GM18951 (cell line): Measurements from ENCODE around the gene DOCK1.

ENCODE experiments used
- POLR2A ChIP-seq: IDR thresholded peaks from 4 replicates; pipeline ENCODE4 v1.6.1; 2011; ENCODE audit warnings: mild to moderate bottlenecking; ENCODE audit not compliant: insufficient read length, insufficient read depth; ENCODE audit errors: extremely low read depth
- in situ Hi-C: fragments of 300-500 bp; cut with MboI; formaldehyde crosslinking; loops from one replicate; pipeline ENCODE4 v1.12.0; 2022; ENCODE audit warnings: low sequenced_read_pairs, mixed read lengths, inconsistent platforms; ENCODE audit not compliant: unreplicated experiment

DOCK1 gene

DNA sequence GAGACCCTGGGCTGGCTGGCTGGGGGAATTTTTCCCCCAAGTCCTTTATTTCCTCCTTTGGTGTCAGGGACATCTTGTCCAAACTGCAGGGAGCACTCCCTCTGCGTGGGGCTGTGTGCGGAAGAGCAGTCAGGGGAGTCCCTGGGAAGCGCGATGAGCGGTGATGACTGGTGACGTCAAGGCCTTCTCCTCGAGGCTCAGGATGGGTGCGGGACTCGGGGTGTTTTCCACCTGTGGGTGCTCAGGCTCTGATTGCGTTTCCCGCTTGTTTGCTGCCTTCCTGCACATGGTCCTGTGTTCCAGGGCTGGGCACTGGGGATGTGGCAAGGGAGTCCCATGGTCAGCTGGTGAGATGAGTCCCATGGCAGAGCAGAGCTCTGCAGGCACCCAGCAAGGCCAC, 101.2 kb downstream of the DOCK1 start:
- TF ChIP-seq POLR2A = no peak
- in situ Hi-C loops = no loop called here

DNA sequence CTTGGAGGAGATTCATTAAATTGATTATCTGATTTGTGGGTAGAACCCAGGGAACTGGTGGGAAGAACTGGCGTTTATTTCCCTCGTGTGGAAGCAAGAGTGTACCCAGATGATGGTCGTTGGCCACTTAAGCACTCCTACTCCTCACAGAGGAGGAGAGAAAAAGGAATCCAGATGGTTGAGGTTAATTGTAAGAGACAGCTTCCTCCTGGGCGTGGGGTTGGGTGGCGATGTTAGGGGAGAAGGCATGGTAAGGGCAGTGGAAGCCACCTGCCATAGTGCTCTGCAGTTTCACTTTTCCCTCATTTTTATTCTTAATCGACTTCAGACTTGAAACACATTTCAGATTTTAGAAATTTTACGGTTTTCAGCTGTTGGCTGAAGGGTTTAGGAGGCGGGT, 104.1 kb downstream of the DOCK1 start:
- in situ Hi-C loops = no loop called here

GRCh38 chr10:127011174-127011573, 105.9 kb downstream of the DOCK1 start:
- TF ChIP-seq POLR2A = no peak
- in situ Hi-C loops = no loop called here

More for the DNA sequence above, 104.1 kb downstream of the DOCK1 start:
- TF ChIP-seq POLR2A = no peak

- in situ Hi-C loops = no loop called here
- no peak for TF ChIP-seq POLR2A
Observed at GRCh38 chr10:127012071-127012768, 107.0 kb downstream of the DOCK1 start.

- TF ChIP-seq POLR2A = no peak
- in situ Hi-C loops = no loop called here
Observed at GRCh38 chr10:127012769-127013152, 107.5 kb downstream of the DOCK1 start.

GRCh38 chr10:127013211-127013656, 108.0 kb downstream of the DOCK1 start:
- no peak for TF ChIP-seq POLR2A
- in situ Hi-C loops = no loop called here

DNA sequence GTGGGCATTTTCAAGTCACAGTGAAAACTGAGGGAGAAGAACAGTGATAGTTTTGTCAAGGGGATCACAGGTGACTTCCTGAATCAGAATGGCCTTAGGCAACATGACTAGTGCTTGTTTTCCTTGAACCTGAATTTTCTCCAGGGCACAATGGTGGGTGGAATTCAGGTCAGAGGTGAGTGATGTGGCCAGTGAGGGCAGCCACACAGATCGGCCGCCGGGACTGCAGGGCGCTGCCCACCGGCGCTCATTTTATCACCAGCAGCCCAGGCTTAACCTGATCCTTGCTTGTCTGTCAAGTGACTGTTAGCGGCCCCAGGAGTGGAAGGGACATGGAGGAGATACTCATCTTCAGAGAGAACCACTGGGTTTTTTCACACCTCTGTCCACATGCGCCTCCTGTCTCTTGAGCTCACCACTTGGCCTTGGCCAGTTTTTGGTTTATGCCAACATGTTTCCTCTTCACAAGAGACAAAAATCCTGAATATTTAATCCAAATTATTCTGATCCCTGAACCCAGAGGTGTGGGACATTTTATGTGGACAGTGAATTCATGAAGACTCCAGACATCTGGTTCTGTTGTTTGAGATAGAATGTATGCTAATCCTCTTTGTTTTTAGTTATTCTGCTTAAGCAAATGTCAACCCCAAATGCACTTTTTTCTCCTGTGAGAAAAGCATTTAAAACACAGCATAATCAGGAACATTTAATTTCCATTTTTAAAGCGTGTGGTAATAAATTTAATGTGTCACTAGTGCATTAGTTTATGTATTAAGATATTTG, 108.7 kb downstream of the DOCK1 start:
- in situ Hi-C loops = no loop called here
- no peak for TF ChIP-seq POLR2A

- in situ Hi-C loops = no loop called here
- TF ChIP-seq POLR2A = no peak
Observed at GRCh38 chr10:127014671-127015070, 109.4 kb downstream of the DOCK1 start.

- TF ChIP-seq POLR2A = no peak
- in situ Hi-C loops = no loop called here
Observed at GRCh38 chr10:127015373-127015772, 110.1 kb downstream of the DOCK1 start.

GRCh38 chr10:127016331-127016730, 111.1 kb downstream of the DOCK1 start:
- in situ Hi-C loops = no loop called here
- no peak for TF ChIP-seq POLR2A

GRCh38 chr10:127017541-127018297, 112.5 kb downstream of the DOCK1 start:
- in situ Hi-C loops = no loop called here
- no peak for TF ChIP-seq POLR2A

GRCh38 chr10:127018298-127018650, 113.0 kb downstream of the DOCK1 start:
- in situ Hi-C loops = no loop called here
- no peak for TF ChIP-seq POLR2A

DNA sequence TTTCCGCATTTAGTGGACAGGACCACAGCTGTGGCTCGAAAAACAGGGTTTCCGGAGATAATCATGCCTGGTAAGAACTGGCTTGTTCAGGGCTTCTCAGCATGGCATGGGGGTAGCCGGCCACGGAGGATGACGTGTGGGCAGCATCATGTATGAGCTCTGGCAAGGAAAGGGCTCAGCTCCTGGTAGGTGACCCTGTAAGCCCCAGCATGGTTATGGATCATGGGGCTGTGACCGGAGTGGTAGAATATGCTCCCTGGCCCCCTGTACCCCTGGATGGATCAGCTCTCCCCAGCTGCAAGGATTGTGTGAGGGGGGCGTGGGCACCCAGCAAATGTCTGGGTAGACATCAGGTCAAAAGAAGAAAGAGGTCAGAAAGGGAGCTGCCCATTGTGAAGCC, 113.5 kb downstream of the DOCK1 start:
- in situ Hi-C loops = no loop called here
- no peak for TF ChIP-seq POLR2A
